ENCODE data around the gene TMEM184A.

TMEM184A gene

GRCh38 chr7:1555813-1556543, at the start of gene TMEM184A:
TSS of gene TMEM184A (minus strand) at chr7:1556205. CDS start at chr7:1555484, 721 bp downstream.
- no peak for DNase-seq

- no peak for DNase-seq
Observed at GRCh38 chr7:1604383-1604782, 48.4 kb upstream of the TMEM184A start.

- no peak for DNase-seq
Observed at GRCh38 chr7:1603346-1604225, 47.6 kb upstream of the TMEM184A start.

GRCh38 chr7:1602386-1602785, 46.4 kb upstream of the TMEM184A start:
- no peak for DNase-seq

- DNase-seq, result no peak
Observed at GRCh38 chr7:1601956-1602355, 46.0 kb upstream of the TMEM184A start.

- no peak for DNase-seq
Observed at GRCh38 chr7:1599640-1600395, 43.8 kb upstream of the TMEM184A start.

- no peak for DNase-seq
Observed at GRCh38 chr7:1598961-1599639, 43.1 kb upstream of the TMEM184A start.

GRCh38 chr7:1598286-1598685, 42.3 kb upstream of the TMEM184A start:
- no peak for DNase-seq

- no peak for DNase-seq
Observed at GRCh38 chr7:1597791-1598190, 41.8 kb upstream of the TMEM184A start.

- DNase-seq, result no peak
Observed at GRCh38 chr7:1597066-1597760, 41.2 kb upstream of the TMEM184A start.

- DNase-seq, result no peak
Observed at GRCh38 chr7:1596181-1597043, 40.4 kb upstream of the TMEM184A start.

GRCh38 chr7:1595636-1596035, 39.6 kb upstream of the TMEM184A start:
- DNase-seq, result no peak

GRCh38 chr7:1595027-1595426, 39.0 kb upstream of the TMEM184A start:
- DNase-seq, result no peak

GRCh38 chr7:1593904-1594421, 38.0 kb upstream of the TMEM184A start:
- DNase-seq, result no peak

GRCh38 chr7:1593091-1593866, 37.3 kb upstream of the TMEM184A start:
- no peak for DNase-seq

GRCh38 chr7:1592299-1592871, 36.4 kb upstream of the TMEM184A start:
- no peak for DNase-seq

- DNase-seq, result no peak
Observed at GRCh38 chr7:1591876-1592275, 35.9 kb upstream of the TMEM184A start.

- DNase-seq, result no peak
Observed at GRCh38 chr7:1591396-1591795, 35.4 kb upstream of the TMEM184A start.

GRCh38 chr7:1590887-1591286, 34.9 kb upstream of the TMEM184A start:
- DNase-seq, result no peak

GRCh38 chr7:1590476-1590875, 34.5 kb upstream of the TMEM184A start:
- DNase-seq, result no peak
